Measurements from ENCODE around the gene GFRA1. TPM values are rescaled to one million over a fixed set of nuclear protein-coding genes. Genes with fewer than 3 reads are reported as not detected.

GFRA1 gene
- total RNA-seq, 4 donors from 2014 or later = 21.0 to 62.5 (median 59.3) TPM

- H3K27me3 ChIP-seq = no peaks in the 10 kb centered on the region
- no peaks in the 10 kb centered on the region for H3K36me3 ChIP-seq
- H3K27ac ChIP-seq = no peak overlapping the region
- no peaks in the 10 kb centered on the region for H3K9me3 ChIP-seq
- 46 to 59% methylated on average over 3 to 6 of the region's 7 CpGs for WGBS, 2 donors (ENCODE audit: low coverage in 1 of 2)
- H3K4me1 ChIP-seq = no peaks in the 10 kb centered on the region
- TF ChIP-seq CTCF (IDR thresholded peaks at IDR 0.05) = no peak
- no peak for TF ChIP-seq POLR2A (IDR thresholded peaks at IDR 0.05)
- TF ChIP-seq POLR2AphosphoS5 (IDR thresholded peaks at IDR 0.05) = no peak
- no peak for TF ChIP-seq EP300 (IDR thresholded peaks at IDR 0.05)
- no peak overlapping the region for H3K4me3 ChIP-seq
- ATAC-seq = no peak
Observed at GRCh38 chr10:116133634-116134033, 139.4 kb downstream of the GFRA1 start.

GRCh38 chr10:116132780-116133399 lies 140.1 kb downstream of the GFRA1 start:
- no peaks in the 10 kb centered on the region for H3K4me1 ChIP-seq
- no peaks in the 10 kb centered on the region for H3K36me3 ChIP-seq
- no peaks in the 10 kb centered on the region for H3K9me3 ChIP-seq
- ATAC-seq = no peak
- no peak overlapping the region for H3K4me3 ChIP-seq
- no peaks in the 10 kb centered on the region for H3K27me3 ChIP-seq
- 63 to 79% methylated on average over 9 to 13 of the region's 13 CpGs for WGBS, 2 donors (ENCODE audit: low coverage in 1 of 2)
- no peak overlapping the region for H3K27ac ChIP-seq
- TF ChIP-seq POLR2A (IDR thresholded peaks at IDR 0.05) (no peak), CTCF (IDR thresholded peaks at IDR 0.05) (no peak), EP300 (IDR thresholded peaks at IDR 0.05) (no peak), POLR2AphosphoS5 (IDR thresholded peaks at IDR 0.05) (no peak)

- H3K27me3 ChIP-seq = no peaks in the 10 kb centered on the region
- H3K27ac ChIP-seq = no peak overlapping the region
- no peak overlapping the region for H3K4me3 ChIP-seq
- H3K4me1 ChIP-seq = no peaks in the 10 kb centered on the region
- WGBS, 2 donors (ENCODE audit: low coverage in 1 of 2) = 36 to 100% methylated on average over 1 of the region's 1 CpG
- TF ChIP-seq CTCF (IDR thresholded peaks at IDR 0.05) (no peak), POLR2A (IDR thresholded peaks at IDR 0.05) (no peak), EP300 (IDR thresholded peaks at IDR 0.05) (no peak), POLR2AphosphoS5 (IDR thresholded peaks at IDR 0.05) (no peak)
- H3K36me3 ChIP-seq = no peaks in the 10 kb centered on the region
- no peaks in the 10 kb centered on the region for H3K9me3 ChIP-seq
- ATAC-seq = no peak
Observed at GRCh38 chr10:116130006-116130405, 143.0 kb downstream of the GFRA1 start.

- no peaks in the 10 kb centered on the region for H3K36me3 ChIP-seq
- no peaks in the 10 kb centered on the region for H3K9me3 ChIP-seq
- H3K4me1 ChIP-seq = no peaks in the 10 kb centered on the region
- H3K27ac ChIP-seq = no peak overlapping the region
- TF ChIP-seq POLR2A (IDR thresholded peaks at IDR 0.05) = no peak
- no peak for TF ChIP-seq EP300 (IDR thresholded peaks at IDR 0.05)
- no peak for TF ChIP-seq POLR2AphosphoS5 (IDR thresholded peaks at IDR 0.05)
- TF ChIP-seq CTCF (IDR thresholded peaks at IDR 0.05) = no peak
- no peak for ATAC-seq
- no peaks in the 10 kb centered on the region for H3K27me3 ChIP-seq
- H3K4me3 ChIP-seq = no peak overlapping the region
- 85 to 86% methylated on average over 9 to 10 of the region's 10 CpGs for WGBS, 2 donors (ENCODE audit: low coverage in 1 of 2)
Observed at GRCh38 chr10:116126954-116127695, 145.9 kb downstream of the GFRA1 start.

GRCh38 chr10:116126239-116126638 lies 146.8 kb downstream of the GFRA1 start:
- H3K36me3 ChIP-seq = no peaks in the 10 kb centered on the region
- H3K4me1 ChIP-seq = no peaks in the 10 kb centered on the region

More at GRCh38 chr10:116126239-116126638, 146.8 kb downstream of the GFRA1 start:
- H3K27ac ChIP-seq = no peak overlapping the region
- no peaks in the 10 kb centered on the region for H3K9me3 ChIP-seq
- WGBS, 2 donors (ENCODE audit: low coverage in 1 of 2) = no CpG with 5 or more reads among the region's 3 CpGs
- no peaks in the 10 kb centered on the region for H3K27me3 ChIP-seq
- no peak for ATAC-seq
- no peak overlapping the region for H3K4me3 ChIP-seq
- TF ChIP-seq EP300 (IDR thresholded peaks at IDR 0.05) = no peak
- no peak for TF ChIP-seq POLR2A (IDR thresholded peaks at IDR 0.05)
- no peak for TF ChIP-seq POLR2AphosphoS5 (IDR thresholded peaks at IDR 0.05)
- TF ChIP-seq CTCF (IDR thresholded peaks at IDR 0.05) = no peak
